Ammon's horn (tissue), 1 donor: Measurements from ENCODE around the gene ZBTB44.
"Not testable (repeated sequence)": the region's sequence is repeated elsewhere in the genome, so short reads cannot be mapped to it uniquely, and the experiment has no call there.

ENCODE experiments used
- DNase-seq: peaks from one replicate; pipeline ENCODE4 v3.0.0-alpha.2; 2016; ENCODE audit warnings: low spot score

The ZBTB44 gene

DNA sequence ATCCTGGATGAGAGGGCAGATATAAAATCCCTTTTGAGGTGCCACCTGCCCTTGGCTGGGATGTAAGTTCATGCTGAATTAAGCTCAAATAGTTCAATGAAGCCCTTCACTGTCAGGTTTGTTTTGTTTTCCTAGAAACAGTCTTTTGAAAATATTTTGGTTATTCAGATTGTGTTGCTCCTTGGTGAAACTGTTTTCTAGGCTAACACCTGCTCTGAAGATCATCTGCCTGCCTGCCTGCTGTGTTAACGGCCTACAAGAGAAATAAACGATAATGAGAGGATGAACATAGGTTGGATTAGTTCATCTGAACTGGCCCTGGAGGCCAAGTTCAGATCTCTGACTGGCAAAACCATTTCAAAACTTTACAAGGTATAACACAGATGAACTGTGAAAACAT is 67.4 kb downstream of the ZBTB44 start:
- no peak for DNase-seq

DNA sequence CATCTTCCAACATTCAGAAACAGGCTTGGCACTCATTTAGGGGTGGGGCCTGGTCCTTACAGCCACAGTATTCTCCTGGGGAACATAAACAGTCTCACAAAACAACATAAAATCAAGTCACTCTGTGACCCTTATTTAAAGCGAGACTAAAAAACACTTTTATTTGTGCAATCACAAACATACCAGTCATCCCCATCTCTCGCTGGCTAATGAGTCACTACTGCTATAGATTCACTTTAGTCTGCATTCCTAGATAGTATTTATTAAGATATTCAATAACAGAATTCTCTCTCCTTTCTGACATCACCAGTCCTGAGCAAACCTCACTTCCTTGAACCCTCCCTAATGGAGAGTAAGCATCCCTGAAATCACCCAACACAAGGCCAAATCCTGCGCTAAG is 68.0 kb downstream of the ZBTB44 start:
- no peak for DNase-seq

DNA sequence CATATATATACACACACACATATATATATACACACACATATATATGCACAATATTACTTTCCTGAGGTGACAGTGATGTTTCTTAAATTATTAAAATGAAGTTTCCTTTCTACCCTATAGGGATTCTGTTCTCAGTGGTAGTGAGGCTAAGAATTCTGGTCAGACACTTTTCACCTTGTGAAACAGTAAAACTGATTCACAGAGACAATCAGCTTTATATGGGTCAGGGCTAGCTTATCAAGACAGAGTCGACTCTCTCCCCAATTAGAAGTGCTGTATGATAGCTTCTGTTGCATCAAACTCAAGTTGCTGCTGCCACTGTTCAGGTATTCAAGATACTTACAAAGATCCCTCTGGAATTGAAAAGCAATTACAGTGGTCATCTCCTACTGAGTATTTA is 68.4 kb downstream of the ZBTB44 start:
- no peak for DNase-seq

DNA sequence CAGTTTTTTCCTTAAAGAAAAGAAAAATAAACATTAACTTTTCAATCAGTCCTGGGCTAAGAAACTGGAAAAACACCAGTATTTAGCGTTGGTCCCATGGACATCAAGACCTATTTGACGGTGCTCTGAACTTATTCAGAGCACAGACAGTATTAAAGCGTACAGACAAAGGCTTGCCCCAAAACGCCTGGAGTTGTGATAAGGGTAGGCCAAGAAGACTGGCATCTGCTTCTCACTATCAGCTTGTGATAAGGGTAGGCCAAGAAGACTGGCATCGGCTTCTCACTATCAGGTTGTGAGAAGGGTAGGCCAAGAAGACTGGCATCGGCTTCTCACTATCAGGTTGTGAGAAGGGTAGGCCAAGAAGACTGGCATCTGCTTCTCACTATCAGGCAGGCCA is 69.3 kb downstream of the ZBTB44 start:
- DNase-seq = not testable (repeated sequence)

DNA sequence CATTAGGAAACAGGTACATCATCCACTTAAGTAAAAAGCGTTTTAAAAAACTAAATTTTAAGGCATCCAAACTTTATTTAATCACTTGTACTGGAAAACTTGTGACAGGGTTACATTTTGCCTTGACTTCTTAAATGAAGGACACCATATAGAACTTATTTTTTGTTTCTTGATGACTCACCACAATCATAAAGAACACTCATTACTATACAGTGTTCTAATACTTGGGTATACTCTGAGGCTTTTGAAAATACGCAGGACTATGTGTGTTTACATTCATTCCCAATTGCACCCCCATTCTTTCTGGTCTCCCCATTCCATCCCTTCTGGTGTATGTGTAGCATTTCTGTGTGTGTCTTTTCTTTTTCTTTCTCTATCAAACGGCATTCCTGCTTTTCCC is 69.9 kb downstream of the ZBTB44 start:
- no peak for DNase-seq

DNA sequence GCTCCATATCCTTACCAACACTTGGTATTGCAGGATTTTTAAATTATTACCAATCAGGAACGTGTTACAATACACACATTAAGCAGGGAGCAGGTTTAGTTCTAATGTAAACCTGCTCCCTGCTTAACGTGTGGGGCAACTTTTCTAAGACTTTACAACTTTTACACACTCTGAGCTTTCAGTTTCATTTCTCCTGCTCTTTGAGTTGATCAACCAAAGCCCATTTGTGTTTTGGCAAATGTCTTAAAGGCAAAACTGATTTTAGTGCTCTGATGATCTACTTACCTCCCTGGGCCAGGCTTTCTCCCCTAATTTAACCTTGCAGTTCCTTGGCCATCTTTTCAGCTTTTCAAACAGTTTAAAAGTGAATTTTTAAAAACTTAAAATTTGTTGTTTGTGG is 70.9 kb downstream of the ZBTB44 start:
- DNase-seq = no peak

DNA sequence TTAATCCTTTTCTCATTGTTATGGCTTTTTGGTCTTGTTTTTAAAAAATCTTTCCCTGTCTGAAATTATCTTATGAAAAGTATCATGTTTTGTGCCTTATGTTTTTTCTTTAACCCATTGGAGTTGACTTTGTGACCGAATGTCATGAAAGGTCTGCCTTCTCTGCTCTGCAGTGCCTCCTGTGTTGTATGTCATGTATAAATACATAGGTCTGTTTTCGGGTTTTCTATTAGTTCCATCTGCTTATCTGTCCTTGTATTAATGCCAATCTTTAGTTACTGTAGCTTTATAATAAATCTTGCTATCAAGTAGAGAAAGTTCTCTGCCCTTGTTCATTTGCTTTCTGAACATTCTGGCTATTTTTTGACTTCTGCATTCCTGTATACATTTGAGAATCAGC is 73.0 kb downstream of the ZBTB44 start:
- no peak for DNase-seq

DNA sequence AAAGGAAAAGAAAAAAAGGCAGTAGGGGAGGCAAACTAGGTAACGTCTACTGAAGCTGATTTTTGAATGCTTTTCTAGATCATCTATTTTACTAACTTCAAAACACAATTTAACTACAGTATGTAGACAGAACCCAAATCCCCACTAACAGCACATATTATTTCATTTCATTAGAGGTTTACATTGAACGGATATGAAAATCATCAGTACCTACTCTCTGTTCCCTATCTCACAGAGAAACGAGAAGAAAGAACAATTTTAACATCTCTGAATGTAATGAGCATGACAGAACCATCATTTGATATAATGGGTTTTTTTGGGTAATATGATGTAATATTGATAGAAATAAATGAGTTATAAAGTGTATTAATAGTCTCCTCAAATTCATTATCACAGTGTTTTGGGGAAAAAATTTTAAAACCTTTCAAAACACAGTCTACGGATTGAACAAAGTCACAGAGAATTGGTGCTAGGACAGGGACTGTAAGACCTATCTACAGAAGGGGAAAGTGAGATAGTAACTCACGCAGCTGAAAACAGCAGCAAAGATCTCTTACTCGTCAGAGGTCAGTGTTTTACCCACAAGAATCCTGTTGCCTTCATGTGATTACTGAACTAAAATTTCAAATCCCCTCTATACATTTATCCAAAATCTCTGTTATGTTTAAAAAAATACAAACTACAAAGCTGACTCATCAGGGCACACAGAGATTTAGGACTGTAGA is 77.3 kb downstream of the ZBTB44 start:
- DNase-seq = no peak

DNA sequence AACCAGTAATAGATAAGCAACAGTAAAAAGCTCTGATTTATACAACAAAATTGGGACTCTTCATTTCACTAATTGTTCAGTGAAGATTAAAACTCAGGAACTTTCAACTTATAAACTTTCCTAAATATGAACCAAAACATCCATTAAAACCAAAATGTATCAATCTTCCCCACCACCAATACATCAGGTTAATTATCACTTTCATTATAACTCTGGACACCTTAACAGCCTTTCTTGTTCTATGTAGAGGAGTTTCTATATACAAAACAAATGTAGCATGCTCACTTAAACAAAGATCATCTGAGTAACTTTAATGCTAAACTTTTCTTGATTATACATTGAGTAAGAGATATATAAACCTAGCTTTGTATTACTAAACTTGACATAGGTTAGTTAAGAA is 80.4 kb downstream of the ZBTB44 start:
- DNase-seq = no peak

DNA sequence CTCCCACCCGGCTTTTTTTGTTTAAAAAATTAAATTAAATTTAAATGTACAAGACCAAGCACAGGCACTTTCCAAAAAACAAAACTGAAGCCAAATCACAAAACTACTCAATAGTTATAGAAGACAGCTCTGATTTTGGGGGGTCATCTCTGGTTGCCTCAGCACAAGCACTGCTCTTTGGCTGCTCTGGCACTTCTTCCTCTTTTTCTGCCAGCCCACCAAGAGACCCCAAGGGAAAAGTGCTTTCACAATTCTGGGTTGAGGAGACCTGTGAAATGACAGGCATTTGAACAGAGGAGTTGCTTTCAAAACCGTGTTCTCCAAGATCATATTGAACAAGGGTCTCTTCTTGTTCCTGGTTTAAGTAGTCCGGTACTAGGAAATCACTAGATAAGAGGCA is 80.8 kb downstream of the ZBTB44 start:
- not testable (repeated sequence) for DNase-seq

DNA sequence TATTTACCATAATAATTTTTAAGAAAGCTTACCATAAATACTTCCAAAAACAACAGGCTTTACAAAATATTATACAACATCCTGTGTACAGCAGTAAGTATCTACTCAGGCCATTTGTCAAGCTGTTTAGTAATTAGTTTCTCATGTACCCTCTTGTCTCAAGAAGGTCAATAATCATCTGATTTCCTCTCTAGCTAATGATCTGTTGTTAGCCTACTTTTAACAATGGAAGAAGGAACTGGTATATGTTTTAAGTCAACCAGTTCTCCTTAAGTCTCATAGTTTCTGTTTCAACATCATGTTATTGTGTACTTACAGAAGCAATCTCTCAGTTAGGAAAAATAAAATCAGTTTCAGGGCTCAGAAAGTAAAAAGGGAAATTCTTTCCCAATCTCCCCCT is 81.2 kb downstream of the ZBTB44 start:
- not testable (repeated sequence) for DNase-seq

DNA sequence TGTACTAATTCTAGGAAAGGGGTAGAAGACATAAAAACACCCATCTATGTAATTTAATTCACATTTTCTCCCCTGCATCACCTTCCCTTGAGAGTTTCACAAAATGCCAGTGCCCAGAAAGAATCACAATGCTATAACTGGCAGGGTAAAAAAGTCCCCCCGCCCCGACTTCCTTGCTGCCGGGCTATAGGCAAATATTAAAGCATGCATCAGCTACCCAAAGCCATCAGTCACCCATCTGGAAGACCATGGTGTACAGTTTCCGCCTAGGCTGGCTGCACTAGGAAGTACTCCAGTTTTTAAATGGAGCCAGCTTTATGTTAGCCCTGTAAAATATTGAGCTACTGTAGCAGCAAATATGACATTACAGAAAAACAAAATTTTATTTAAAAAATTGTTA is 87.3 kb downstream of the ZBTB44 start:
- no peak for DNase-seq

DNA sequence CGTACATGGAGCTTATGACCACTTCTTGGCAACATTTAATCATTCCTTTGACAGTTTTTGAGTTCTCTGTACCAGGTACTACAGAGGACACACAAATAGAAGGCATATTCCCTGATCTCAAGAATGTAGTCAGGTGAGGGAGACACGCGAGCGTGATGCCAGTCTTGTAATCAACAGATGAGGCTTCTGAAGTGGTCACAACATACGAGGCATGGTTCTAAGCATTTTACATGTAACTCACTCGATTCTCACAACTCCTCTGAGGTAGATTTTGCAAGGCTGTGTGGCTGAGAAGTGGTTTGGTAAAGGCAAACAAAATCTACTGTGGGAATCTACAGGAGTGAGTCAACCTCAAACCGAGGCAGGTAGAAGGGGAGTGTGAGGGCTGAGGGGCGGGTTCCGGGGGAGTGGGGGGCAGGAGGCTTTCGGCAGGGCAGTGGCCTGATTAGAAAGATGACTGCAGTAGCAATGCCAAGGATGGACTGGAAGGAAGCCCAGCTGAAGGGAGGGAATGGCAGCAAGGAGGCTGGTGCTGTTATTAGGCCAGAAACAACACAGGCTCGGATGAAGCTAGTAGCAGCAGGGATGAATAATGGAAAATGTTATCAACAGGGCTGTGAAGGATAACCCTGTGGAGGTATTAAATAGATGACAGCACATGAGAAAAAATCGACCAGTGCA is 91.3 kb downstream of the ZBTB44 start:
- DNase-seq = no peak

DNA sequence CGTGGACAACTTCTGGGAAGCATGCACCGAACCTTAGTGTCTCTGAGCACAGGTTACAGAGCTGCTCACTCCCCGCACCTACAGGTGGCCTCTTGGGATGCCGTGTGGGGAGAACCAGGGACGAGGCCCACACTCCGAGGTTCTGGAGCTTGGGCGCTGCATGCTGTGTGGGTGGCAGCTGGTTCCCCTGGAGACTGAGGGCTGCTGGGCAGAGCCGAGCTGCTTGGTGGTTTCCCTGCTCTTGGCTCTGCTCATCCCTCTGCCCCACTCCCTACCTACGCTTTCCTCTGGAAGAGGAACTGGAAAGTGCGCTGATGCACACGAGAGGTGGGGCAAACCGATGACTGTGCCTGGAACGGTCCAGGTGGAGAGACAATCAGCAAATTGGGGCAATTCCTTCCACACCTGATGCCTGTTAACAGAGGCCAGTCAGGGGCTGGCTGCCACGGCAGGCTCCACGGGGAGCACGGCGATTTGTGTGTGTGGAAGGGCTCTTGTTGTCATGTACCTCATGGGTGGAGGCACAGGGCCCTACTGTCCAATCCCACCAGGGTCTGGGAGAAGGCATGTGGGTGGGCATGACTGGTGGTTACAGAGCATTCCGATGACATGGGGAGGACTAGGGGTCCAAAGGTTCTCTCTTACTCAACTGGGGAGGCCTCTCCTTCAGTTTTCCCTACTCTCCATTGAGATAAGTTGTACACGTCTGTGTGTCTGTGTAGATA is 94.2 kb downstream of the ZBTB44 start:
- DNase-seq = peak; percentile 48

DNA sequence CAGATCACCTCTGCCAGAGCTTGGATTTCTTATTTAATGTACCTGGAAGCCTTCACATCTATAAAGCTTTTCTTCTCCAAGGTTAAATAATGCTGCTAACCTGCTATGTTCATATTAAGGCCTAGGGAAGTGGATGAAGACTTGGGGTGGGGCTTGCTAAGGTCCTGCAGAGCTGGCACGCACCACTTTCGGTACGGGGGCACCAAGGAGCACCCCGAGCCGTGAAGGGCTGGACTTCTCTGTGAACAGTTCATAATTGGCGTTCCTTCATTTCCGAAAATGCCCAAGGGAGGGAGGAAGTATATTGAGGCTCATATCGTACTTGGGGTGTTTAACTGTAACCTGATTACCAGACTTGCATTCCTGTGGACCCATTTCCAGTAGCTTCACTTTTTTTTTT is 95.6 kb downstream of the ZBTB44 start:
- no peak for DNase-seq

DNA sequence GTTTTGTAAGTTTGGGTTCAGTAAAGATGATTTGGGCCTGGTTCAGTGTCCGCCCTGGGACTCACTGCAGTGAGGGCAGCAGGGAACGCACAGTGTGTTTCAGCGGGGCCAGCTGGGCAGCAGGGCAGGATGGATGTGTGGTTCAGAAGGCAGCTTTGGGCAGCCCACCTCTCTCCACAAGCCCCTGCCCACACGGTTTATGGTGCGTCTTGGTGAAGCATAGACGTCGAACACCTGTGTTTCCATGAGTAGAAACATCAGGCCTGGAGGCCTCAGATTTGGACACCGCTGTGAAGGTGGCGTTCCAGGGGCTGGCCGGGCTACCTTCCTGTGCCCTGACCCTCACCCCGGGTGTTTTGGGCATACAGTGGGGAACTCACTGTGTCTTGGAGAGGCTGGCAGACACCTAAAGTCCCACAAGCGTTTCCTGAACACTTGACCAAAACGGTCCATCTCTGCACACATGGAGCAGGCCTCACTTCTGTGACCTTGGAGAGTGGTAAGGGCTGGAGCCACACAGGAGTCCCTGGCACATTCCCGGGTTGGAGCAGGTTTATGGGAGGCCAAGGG is 96.1 kb downstream of the ZBTB44 start:
- DNase-seq = no peak

DNA sequence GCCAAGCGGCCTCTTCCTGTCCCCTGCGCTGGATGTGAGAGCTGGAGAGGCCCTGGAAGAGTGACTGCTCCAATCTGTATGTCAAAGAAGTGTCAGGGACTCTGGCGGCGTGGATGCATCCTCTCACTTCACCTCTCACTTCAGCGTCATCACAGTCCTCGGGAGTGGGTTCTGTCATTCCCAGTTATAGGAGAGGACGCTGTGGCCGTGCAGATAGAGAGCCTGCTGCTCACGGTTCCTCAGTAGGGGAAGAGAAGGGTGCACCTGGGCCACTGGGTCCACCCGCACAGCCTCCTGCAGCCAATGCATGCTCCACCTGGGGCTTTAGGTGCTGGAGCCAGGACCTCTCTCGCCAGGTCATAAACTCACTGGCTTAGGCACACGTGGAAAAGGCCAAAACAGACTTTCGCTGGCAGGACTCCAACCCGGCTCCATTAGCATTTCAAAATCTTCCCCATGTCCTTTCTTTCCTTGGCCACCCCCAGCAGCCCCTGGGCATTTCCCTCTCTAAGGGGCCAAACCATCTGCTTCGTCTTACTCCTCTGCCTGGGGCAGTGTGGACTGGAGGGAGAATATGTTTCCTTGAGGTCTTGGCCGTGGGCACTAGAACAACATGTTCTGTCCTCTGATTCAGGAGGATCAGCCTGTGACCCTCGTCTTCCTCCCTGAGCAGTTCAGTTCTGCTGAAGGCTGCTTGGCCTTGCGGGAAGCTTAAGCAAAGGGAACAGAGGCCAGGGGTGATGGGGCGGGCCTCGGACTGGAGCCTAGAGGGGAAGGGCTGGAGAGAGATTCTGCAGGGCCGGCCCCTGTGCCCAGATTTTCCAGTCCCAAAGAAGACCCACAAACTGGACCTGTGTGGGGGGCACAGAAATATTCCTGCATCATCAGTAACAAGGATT is 97.3 kb downstream of the ZBTB44 start:
- DNase-seq = no peak

DNA sequence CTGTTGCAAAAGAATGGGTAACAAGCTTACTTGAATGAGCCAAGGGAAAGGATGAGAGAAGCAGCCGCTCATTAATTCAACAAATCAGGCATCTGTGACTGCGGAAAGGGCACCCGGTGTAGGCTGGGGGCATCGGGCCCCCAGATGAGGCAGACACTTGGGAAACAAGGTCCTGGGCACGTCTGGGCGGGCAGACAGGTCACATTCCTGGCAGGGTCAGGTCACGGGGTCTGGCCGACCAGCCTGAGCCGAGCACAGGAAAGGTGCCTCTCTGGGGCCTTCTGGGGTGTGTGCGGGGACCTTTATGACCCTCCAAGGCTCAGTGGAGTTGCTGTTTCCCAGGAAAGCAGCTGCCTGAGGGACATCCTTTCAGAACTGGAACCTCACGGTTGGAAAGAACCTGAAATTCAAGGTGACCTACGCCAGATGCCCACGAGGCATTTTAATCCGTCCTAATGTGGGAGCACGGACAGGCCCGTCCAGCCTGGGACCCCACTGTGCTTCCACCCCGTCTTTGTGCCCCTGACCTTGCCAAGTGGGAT is 98.1 kb downstream of the ZBTB44 start:
- DNase-seq = no peak

DNA sequence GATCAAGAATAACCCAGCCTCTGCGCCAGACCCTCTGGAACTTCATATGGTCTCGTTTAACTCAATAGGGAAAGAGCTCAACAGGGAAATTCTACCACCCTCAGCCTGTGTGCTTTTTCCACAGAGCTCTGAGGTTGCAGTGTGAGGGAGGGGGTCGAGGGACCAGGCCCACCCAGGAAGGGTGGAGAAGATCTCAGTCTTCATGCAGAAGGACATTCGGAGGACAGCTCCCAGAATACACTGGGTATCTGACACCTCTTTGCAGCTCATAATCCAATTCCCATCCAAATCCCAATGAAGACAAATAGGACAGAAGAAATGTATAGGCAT is 98.5 kb downstream of the ZBTB44 start:
- DNase-seq = no peak

DNA sequence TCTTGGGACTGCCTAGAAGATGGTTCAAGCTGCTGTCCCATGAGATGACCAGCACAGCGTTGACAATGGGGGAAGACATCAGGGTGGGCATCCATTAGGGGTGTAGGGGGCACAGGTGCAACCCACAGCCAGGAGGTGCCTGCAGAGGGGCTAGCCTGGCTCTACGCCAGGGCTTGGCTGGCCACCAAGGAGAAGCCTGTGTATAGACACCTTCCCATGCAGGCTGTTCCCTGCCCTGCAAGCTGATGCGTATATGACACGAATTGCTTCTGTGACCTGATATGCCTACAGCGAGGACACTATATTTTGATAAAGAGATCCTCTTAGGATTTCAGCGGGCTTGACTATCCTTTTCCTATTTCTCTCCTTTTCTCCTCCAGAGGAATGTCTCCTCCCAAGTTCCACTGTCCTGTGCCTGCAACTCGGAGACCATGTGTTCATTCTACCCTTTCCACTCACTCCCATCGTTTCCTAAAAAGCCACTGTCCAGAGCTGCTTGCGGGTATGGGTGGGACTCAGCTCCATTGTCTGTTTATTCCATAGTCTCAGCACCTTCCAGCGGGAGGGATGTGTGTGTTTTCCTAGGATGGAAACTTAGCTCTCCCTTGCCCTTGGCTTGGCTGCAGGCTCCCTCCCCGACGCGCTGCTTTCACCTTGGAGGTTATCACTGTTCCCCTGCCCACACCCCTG is 99.0 kb downstream of the ZBTB44 start:
- DNase-seq = no peak

DNA sequence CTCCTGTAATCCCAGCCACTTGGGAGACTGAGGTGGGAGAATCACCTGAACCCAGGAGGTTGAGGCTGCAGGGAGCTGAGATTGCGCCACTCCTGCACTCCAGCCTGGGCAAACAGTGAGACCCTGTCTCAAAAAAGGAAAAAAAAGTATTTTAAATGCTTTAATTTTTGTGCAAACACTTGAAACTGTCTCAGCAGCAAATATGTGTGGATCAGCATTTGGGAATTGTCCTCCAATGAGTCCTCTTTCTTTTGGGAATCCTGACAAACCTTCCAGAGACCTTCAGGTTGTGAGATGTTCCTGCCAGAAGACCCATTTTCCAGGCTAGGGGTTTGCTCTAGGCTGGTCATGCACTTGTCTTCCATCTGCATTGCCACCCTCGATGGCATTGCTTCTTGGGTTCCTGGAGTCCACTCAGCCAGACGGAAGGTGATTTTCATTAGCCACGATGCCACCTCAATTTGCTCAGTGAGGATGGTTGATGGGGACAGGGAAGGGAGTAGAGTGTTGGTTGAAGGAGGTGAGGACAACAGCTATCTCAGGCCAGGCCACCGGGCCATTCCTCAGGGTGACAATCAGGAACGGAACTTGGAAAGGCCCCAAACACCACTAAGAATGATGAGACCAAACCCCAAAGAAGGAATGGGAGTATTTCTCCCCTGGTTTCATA is 99.7 kb downstream of the ZBTB44 start:
- no peak for DNase-seq
